PFSK-1 (cell line): Measurements from ENCODE around the gene IL7R.

Experiments used
- FOXP2 ChIP-seq: optimal IDR thresholded peaks from 2 replicates; pipeline ENCODE3; 2011; ENCODE audit warnings: borderline replicate concordance, control low read depth, inconsistent platforms; ENCODE audit not compliant: insufficient read depth; ENCODE audit errors: extremely low read length, extremely low read depth
- POLR2AphosphoS5 ChIP-seq: IDR thresholded peaks from 2 replicates; pipeline ENCODE4 v1.6.1; 2012; ENCODE audit warnings: low read depth, mild to moderate bottlenecking, control low read depth, low read length, moderate library complexity
- REST ChIP-seq, 2 experiments: IDR thresholded peaks; 2 replicates each; pipeline versions ENCODE4 v1.6.1 to v1.8.0; 2011 to 2012; ENCODE audit warnings: low read depth in 2 of 2, low read length in 2 of 2, control low read depth in 1 of 2, inconsistent platforms in 1 of 2, mild to moderate bottlenecking in 1 of 2, moderate library complexity in 1 of 2; ENCODE audit not compliant: insufficient read depth in 1 of 2
- SIN3A ChIP-seq: IDR thresholded peaks from 2 replicates; pipeline ENCODE4 v1.6.1; 2012; ENCODE audit warnings: mild to moderate bottlenecking, low read length, moderate library complexity, borderline replicate concordance; ENCODE audit not compliant: insufficient read depth
- TAF1 ChIP-seq: IDR thresholded peaks from 2 replicates; pipeline ENCODE4 v1.6.1; 2012; ENCODE audit warnings: low read length, control low read depth, borderline replicate concordance; ENCODE audit not compliant: insufficient read depth

The IL7R gene

GRCh38 chr5:35876454-35876853, 19.8 kb downstream of the IL7R start:
- TF ChIP-seq POLR2AphosphoS5, result no peak

- TF ChIP-seq FOXP2 (no peak), TAF1 (no peak), POLR2AphosphoS5 (no peak), SIN3A (no peak), REST (IDR thresholded peaks at IDR 0.05; ENCODE audit: insufficient read depth in 1 of 2, low read depth in 2 of 2, low read length in 2 of 2) (no peak)
Measured at GRCh38 chr5:35876922-35877321, 20.2 kb downstream of the IL7R start.

- TF ChIP-seq POLR2AphosphoS5, result no peak
- TF ChIP-seq SIN3A, result no peak
- no peak for TF ChIP-seq FOXP2
Measured at GRCh38 chr5:35877655-35878054, 21.0 kb downstream of the IL7R start.

GRCh38 chr5:35878079-35878478, 21.4 kb downstream of the IL7R start:
- TF ChIP-seq POLR2AphosphoS5 (no peak), SIN3A (no peak), FOXP2 (no peak), REST (IDR thresholded peaks at IDR 0.05; ENCODE audit: insufficient read depth in 1 of 2, low read depth in 2 of 2, low read length in 2 of 2) (no peak), TAF1 (no peak)

- no peak for TF ChIP-seq REST (IDR thresholded peaks at IDR 0.05; ENCODE audit: insufficient read depth in 1 of 2, low read depth in 2 of 2, low read length in 2 of 2)
- TF ChIP-seq FOXP2, result no peak
- TF ChIP-seq SIN3A, result no peak
- TF ChIP-seq TAF1, result no peak
- no peak for TF ChIP-seq POLR2AphosphoS5
Measured at GRCh38 chr5:35879096-35879495, 22.4 kb downstream of the IL7R start.

- TF ChIP-seq TAF1, result no peak
- no peak for TF ChIP-seq POLR2AphosphoS5
- no peak for TF ChIP-seq FOXP2
- no peak for TF ChIP-seq REST (IDR thresholded peaks at IDR 0.05; ENCODE audit: insufficient read depth in 1 of 2, low read depth in 2 of 2, low read length in 2 of 2)
- no peak for TF ChIP-seq SIN3A
Measured at GRCh38 chr5:35879649-35880048, 23.0 kb downstream of the IL7R start.
